MM.1S (cell line): ENCODE results near the gene ZBTB44.

Source experiments
- EZH2 ChIP-seq: fragments of 300-600 bp; sonication (generic); optimal IDR thresholded peaks from 2 replicates; pipeline ENCODE3; 2017; ENCODE audit warnings: low read depth, mild to moderate bottlenecking, antibody characterized with exemption, low read length, mixed read lengths
- EZH2phosphoT487 ChIP-seq: fragments of 300-600 bp; sonication (generic); IDR thresholded peaks from 2 replicates; pipeline ENCODE4 v1.6.1; 2018; ENCODE audit warnings: antibody characterized with exemption, low read length
- TF ChIP-seq, protein P1 (sequence below): fragments of 300-600 bp; sonication (generic); IDR thresholded peaks from 2 replicates; pipeline ENCODE4 v1.5.1; 2016; ENCODE audit warnings: antibody characterized with exemption, low read length, mixed read lengths

DNA sequence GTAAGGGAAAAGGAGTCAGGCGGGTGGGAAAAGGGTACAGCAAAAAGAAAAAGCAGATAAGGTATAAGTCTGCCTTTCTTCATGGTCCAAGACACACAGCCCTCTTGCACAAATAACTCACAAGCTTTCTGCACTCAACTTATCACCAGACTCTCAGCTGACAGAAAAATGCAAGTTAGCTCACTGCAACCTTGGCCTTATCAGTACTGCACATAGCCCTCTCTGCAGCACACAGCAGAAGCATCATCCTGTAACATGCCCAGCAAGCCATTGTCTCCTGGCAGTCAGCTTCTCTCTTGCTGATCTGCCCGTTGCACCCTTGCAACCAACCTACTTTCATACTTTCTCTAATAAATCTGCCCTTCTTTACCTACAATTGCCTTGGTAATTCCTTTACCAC, 5.8 kb downstream of the ZBTB44 start:
- TF ChIP-seq, protein P1, sequence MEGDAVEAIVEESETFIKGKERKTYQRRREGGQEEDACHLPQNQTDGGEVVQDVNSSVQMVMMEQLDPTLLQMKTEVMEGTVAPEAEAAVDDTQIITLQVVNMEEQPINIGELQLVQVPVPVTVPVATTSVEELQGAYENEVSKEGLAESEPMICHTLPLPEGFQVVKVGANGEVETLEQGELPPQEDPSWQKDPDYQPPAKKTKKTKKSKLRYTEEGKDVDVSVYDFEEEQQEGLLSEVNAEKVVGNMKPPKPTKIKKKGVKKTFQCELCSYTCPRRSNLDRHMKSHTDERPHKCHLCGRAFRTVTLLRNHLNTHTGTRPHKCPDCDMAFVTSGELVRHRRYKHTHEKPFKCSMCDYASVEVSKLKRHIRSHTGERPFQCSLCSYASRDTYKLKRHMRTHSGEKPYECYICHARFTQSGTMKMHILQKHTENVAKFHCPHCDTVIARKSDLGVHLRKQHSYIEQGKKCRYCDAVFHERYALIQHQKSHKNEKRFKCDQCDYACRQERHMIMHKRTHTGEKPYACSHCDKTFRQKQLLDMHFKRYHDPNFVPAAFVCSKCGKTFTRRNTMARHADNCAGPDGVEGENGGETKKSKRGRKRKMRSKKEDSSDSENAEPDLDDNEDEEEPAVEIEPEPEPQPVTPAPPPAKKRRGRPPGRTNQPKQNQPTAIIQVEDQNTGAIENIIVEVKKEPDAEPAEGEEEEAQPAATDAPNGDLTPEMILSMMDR = no peak
- TF ChIP-seq EZH2 (no peak), EZH2phosphoT487 (no peak)
